Muscle layer of duodenum (tissue), 2 donors: ENCODE results near the gene PXDC1.

Source experiments
- H3K27ac ChIP-seq: one replicate; pipeline ENCODE4 v1.7.0; 2013; ENCODE audit warnings: mild to moderate bottlenecking, low read length
- H3K27me3 ChIP-seq: one replicate; pipeline ENCODE4 v1.7.0; 2013; ENCODE audit warnings: low read depth, mild to moderate bottlenecking, control low read depth, low read length
- H3K36me3 ChIP-seq, 2 donors: one replicate each; pipeline ENCODE4 v1.7.0; 2013; ENCODE audit warnings: low read length in 2 of 2, control low read depth in 1 of 2, mild to moderate bottlenecking in 1 of 2; ENCODE audit not compliant: insufficient read depth in 2 of 2, control insufficient read depth in 1 of 2
- H3K4me1 ChIP-seq, 2 donors: one replicate each; pipeline ENCODE4 v1.7.0; 2013; ENCODE audit warnings: low read length in 2 of 2, mild to moderate bottlenecking in 2 of 2, control low read depth in 1 of 2, moderate library complexity in 1 of 2; ENCODE audit not compliant: insufficient read depth in 2 of 2, control insufficient read depth in 1 of 2
- H3K4me3 ChIP-seq, 2 donors: one replicate each; pipeline ENCODE4 v1.7.0; 2013; ENCODE audit warnings: low read length in 2 of 2, low read depth in 1 of 2, mild to moderate bottlenecking in 1 of 2
- H3K9me3 ChIP-seq, 2 donors: one replicate each; pipeline ENCODE4 v1.7.0; 2013; ENCODE audit warnings: low read length in 2 of 2, control low read depth in 1 of 2, mild to moderate bottlenecking in 1 of 2; ENCODE audit not compliant: control insufficient read depth in 1 of 2
- donor health status: healthy.

The PXDC1 gene

GRCh38 chr6:3712827-3713665 is 38.5 kb downstream of the PXDC1 start:
- Histone ChIP-seq H3K9me3 (no peaks in the 10 kb centered on the region), H3K27ac (no peak overlapping the region), H3K27me3 (no peaks in the 10 kb centered on the region), H3K4me1 (no peaks in the 10 kb centered on the region), H3K4me3 (no peak overlapping the region), H3K36me3 (peaks cover 0 to 4% of the 10 kb centered on the region in 2 donors)

GRCh38 chr6:3711776-3712175 is 39.7 kb downstream of the PXDC1 start:
- Histone ChIP-seq H3K4me1 (no peaks in the 10 kb centered on the region), H3K27me3 (no peaks in the 10 kb centered on the region), H3K9me3 (no peaks in the 10 kb centered on the region), H3K36me3 (peaks cover 0 to 4% of the 10 kb centered on the region in 2 donors), H3K27ac (no peak overlapping the region), H3K4me3 (no peak overlapping the region)

- Histone ChIP-seq H3K27ac (no peak overlapping the region), H3K4me3 (no peak overlapping the region), H3K9me3 (no peaks in the 10 kb centered on the region), H3K36me3 (peaks cover 0 to 4% of the 10 kb centered on the region in 2 donors), H3K27me3 (no peaks in the 10 kb centered on the region), H3K4me1 (no peaks in the 10 kb centered on the region)
These were observed 41.1 kb downstream of the PXDC1 start for GRCh38 chr6:3710403-3710802.

- no peaks in the 10 kb centered on the region for H3K4me1 ChIP-seq
- no peaks in the 10 kb centered on the region for H3K9me3 ChIP-seq
- H3K27ac ChIP-seq: no peak overlapping the region
- no peak overlapping the region for H3K4me3 ChIP-seq
- H3K36me3 ChIP-seq: no peaks in the 10 kb centered on the region
- H3K27me3 ChIP-seq: no peaks in the 10 kb centered on the region
These were observed 43.0 kb downstream of the PXDC1 start for GRCh38 chr6:3708540-3708939.

- no peaks in the 10 kb centered on the region for H3K27me3 ChIP-seq
- H3K36me3 ChIP-seq: no peaks in the 10 kb centered on the region
- no peaks in the 10 kb centered on the region for H3K9me3 ChIP-seq
- H3K27ac ChIP-seq: no peak overlapping the region
- no peaks in the 10 kb centered on the region for H3K4me1 ChIP-seq
- no peak overlapping the region for H3K4me3 ChIP-seq
These were observed 43.6 kb downstream of the PXDC1 start for GRCh38 chr6:3707751-3708412.

GRCh38 chr6:3707024-3707423 is 44.5 kb downstream of the PXDC1 start:
- H3K4me1 ChIP-seq: no peaks in the 10 kb centered on the region
- no peaks in the 10 kb centered on the region for H3K36me3 ChIP-seq
- no peaks in the 10 kb centered on the region for H3K9me3 ChIP-seq
- no peak overlapping the region for H3K27ac ChIP-seq
- H3K27me3 ChIP-seq: no peaks in the 10 kb centered on the region
- H3K4me3 ChIP-seq: no peak overlapping the region

- no peaks in the 10 kb centered on the region for H3K36me3 ChIP-seq
- H3K27me3 ChIP-seq: no peaks in the 10 kb centered on the region
- no peak overlapping the region for H3K27ac ChIP-seq
- no peaks in the 10 kb centered on the region for H3K4me1 ChIP-seq
- H3K4me3 ChIP-seq: no peak overlapping the region
- no peaks in the 10 kb centered on the region for H3K9me3 ChIP-seq
These were observed 45.0 kb downstream of the PXDC1 start for GRCh38 chr6:3706547-3706946.

- Histone ChIP-seq H3K4me3 (no peak overlapping the region), H3K36me3 (no peaks in the 10 kb centered on the region), H3K27ac (no peak overlapping the region), H3K27me3 (no peaks in the 10 kb centered on the region), H3K4me1 (no peaks in the 10 kb centered on the region), H3K9me3 (no peaks in the 10 kb centered on the region)
These were observed 49.9 kb downstream of the PXDC1 start for GRCh38 chr6:3701631-3702030.

GRCh38 chr6:3699231-3699630 is 52.3 kb downstream of the PXDC1 start:
- no peaks in the 10 kb centered on the region for H3K27me3 ChIP-seq
- no peaks in the 10 kb centered on the region for H3K9me3 ChIP-seq
- H3K4me3 ChIP-seq: no peak overlapping the region
- H3K27ac ChIP-seq: no peak overlapping the region
- H3K4me1 ChIP-seq: no peaks in the 10 kb centered on the region
- H3K36me3 ChIP-seq: no peaks in the 10 kb centered on the region

GRCh38 chr6:3698021-3698420 is 53.5 kb downstream of the PXDC1 start:
- Histone ChIP-seq H3K36me3 (no peaks in the 10 kb centered on the region), H3K4me1 (no peaks in the 10 kb centered on the region), H3K27me3 (no peaks in the 10 kb centered on the region), H3K9me3 (no peaks in the 10 kb centered on the region), H3K4me3 (no peak overlapping the region), H3K27ac (no peak overlapping the region)

- no peaks in the 10 kb centered on the region for H3K27me3 ChIP-seq
- no peak overlapping the region for H3K27ac ChIP-seq
- no peak overlapping the region for H3K4me3 ChIP-seq
- H3K4me1 ChIP-seq: no peaks in the 10 kb centered on the region
- no peaks in the 10 kb centered on the region for H3K9me3 ChIP-seq
- H3K36me3 ChIP-seq: no peaks in the 10 kb centered on the region
These were observed 53.9 kb downstream of the PXDC1 start for GRCh38 chr6:3697609-3698008.
